ENCODE data around the gene TSHZ3.
A peak's percentile ranks its signal among the peaks of the same experiment; 100 is the strongest.

TSHZ3 gene

DNA sequence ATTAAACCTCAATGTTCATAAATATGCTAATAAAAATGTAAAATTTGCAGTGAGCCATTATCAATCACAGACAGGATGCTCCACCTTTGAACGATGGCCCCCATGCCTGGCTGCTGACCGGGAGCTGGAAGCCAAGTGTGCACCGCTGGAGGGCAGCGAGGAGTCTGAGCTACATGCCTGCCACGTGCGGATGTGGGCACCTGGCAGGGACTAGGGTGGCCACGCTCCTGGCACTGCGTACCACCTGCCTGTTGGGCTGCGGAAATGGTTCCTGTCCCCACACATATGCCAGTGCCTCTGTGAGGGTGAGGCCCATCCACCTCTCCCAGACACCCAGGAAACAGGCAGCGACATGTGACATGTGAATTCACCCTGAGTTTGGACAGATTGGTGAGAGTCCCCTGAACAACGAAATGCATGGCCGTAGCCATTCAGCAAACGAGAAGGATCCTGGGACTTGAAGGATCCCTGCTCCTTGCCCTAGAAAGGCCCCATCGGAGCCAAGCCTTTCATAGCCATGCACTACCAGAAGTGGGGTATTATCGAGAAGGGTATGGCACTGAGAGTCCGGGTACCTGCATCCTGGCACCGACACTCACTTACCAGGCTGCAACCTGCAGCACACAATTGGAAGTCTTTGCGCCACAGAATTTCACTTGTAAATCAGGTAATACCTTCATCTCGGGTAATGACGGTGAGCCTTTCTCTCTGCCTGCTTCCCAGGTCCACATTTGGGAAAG lies 35.8 kb downstream of the TSHZ3 start:
- DNase-seq = no peak

DNA sequence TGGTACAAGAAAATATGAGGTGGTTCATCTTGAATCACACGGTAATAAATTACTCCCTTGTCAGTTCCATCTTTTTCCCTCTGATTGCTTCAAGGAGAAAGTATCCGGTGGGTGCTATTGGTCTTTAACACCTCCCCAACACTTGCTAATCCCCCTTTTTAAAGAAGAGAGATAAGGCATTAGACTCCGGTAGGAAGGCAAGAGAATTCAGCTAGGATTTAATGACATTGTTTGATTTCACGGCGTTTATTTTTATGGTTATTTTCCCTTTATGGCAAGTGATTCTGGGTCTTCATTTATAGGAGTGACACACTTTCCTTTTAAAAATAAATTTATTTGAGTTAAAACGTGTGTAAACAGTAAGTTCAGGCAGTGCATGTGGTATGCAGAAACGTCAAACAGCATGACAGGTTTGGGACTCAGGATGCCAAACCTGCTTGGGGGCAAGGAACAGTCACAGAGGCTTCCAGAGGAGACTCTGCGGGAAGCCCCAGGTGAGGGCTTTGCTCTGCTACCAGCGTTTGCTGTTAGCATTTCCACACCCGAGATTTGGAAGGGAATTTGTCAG lies 36.5 kb downstream of the TSHZ3 start:
- DNase-seq = no peak

- no peak for DNase-seq
Observed at GRCh38 chr19:31312009-31312676, 37.1 kb downstream of the TSHZ3 start.

DNA sequence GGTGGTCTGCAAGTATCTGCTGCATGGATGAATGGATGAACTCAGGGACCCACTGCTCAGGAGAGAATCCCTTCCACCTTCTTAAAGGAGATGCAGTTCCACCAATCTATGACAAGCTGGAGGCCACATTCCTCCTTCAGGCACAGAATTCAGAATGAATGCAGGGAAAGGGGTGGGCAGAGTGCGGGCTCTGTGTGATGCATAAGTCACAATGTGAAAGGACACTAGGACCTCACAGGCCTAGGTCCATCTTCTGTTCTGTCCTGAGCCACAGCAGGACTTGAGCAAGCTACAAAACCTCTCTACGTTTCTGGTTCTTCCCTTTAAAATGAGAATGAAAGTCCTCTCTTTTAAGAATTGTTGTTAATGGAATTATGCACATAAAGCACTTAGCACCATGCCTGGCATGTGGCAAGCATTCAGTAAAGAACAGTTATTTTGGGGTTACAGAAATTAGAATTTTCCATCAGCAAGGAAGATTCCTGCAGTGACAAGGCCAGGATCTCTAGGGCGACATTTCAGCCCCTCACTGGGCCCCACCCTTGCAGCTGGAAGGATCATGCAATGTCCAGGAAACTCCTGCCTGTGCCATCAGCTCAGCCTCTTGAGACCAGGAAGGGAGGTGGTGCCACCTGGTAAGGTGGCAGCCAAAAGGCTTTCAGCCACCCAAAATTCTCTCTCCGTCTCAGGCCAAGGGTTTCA lies 38.7 kb downstream of the TSHZ3 start:
- no peak for DNase-seq

DNA sequence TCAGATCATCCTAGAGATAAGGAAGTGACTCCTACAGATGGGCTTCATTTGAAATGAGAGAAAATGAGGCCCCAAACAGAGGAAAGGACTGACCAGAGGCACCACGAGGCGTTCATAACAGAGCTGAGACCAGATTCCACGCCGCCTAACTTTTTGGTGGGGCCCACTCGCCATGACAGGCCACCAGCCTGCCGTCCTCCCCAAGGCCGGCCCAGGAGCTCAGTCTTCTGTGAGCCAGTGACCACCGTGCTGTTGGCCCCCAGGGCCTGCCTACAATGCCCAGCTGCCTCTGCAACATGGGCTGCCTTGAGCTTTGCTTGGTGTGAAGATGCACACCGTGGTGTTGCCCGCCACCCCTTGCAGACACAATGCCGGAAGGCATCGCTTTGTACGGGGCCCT lies 40.5 kb downstream of the TSHZ3 start:
- no peak for DNase-seq

DNA sequence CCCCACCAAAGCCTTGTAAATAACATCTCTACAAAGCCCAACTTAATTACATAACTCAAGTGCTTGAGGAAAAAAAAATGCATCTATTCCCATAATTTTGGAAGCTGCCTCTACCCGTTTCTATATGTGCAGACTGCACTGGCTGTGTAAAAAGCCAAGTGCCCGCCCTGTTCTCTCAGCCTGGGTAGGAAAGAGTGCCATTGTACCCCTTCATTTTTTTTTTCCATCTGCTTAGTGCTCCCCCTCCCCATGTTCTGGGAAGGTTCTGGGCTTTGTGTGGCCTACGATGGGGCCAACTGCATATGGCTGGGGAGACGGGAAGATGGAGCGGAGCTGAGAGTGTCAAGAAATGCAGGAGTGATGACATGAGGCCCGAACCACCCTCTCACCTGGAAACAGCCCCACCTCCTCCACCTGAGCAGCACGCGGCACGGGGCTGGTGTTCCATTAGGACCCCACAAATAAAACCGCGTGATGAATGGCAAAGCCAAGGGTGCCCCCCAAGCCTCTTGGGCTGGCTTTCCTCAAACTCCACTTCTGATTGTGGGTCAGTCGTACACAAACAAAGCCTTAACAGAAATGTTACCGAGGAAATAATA lies 42.1 kb downstream of the TSHZ3 start:
- no peak for DNase-seq

GRCh38 chr19:31306006-31306753 lies 43.1 kb downstream of the TSHZ3 start:
- DNase-seq = peak; percentile 34

- DNase-seq = no peak
Observed at GRCh38 chr19:31304831-31305312, 44.4 kb downstream of the TSHZ3 start.

DNA sequence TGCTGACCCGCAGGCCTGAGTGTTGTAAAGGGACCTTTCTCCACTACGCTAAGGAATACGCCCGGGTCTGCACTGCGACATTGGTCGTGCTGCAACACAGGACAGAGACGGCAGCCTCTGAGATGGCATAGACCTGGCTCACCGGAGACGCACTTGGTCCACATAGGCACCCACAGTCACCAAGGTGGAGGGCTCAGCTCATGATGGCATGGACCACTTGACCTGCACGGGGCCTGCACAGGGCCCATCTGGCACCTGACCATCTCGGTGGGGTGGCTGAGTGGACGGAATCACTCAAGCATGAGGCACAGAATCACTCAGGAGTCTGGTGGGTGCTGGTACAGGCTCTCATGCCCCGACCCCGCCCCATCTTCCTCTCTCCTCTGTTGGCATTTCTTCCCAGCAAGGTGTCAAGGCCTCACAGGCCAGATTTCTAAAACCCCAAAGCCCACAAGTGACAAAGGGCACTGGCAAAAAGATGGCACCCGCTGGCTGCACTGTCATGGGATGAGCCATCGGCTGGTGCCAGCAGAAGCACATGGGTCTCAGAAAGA lies 45.9 kb downstream of the TSHZ3 start:
- no peak for DNase-seq

DNA sequence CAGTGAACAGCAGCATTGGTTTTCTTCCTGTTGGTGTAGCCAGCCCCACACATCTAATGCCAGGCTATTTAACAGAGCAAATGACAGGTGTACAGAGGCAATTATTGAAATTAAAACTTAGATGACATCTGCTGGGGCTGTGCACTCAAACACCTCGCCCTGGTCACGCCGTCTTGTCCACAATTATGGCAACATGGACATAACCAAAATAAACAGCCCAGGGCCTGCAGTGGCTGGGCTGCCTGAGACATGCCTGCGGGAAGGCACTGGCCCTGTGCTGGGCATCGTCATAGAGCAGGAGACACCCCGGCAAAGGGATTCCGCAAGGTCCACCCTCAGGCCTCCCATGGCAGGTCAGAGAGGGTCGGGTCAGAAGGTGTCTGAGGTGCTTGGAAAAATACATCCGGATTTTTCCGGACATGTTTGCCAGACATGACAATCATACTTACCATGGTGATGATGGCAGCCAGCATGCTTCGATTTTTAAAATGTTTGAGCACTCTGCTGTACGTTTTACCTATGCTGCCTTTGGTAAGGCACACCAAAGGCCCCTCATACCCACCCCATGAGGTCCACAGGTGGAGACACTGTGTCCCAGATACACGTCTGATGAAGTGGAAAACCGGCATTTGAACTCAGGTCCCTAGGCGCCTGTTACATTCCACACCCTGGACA lies 47.8 kb downstream of the TSHZ3 start:
- no peak for DNase-seq

DNA sequence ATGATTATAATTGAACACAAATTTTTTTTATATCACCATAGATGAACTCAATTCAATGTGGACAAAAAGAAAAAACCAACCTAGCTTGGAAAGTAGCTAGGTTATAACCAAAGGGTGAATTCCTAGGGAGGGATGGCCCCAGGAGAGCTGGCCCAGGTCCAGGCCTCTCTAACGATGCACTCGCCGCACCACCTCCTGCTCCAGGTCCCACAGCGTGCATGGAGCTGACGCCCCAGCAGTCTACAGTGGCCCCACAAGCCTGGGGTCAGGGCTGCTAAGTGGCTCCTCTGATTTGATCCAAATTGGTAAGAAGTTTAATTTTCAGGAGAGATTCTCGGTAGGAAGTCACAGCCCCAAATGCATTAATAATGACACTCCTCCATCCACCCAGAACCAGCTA lies 48.8 kb downstream of the TSHZ3 start:
- DNase-seq = no peak

GRCh38 chr19:31299665-31300064 lies 49.6 kb downstream of the TSHZ3 start:
- DNase-seq = no peak

- DNase-seq = no peak
Observed at GRCh38 chr19:31297991-31298390, 51.2 kb downstream of the TSHZ3 start.

DNA sequence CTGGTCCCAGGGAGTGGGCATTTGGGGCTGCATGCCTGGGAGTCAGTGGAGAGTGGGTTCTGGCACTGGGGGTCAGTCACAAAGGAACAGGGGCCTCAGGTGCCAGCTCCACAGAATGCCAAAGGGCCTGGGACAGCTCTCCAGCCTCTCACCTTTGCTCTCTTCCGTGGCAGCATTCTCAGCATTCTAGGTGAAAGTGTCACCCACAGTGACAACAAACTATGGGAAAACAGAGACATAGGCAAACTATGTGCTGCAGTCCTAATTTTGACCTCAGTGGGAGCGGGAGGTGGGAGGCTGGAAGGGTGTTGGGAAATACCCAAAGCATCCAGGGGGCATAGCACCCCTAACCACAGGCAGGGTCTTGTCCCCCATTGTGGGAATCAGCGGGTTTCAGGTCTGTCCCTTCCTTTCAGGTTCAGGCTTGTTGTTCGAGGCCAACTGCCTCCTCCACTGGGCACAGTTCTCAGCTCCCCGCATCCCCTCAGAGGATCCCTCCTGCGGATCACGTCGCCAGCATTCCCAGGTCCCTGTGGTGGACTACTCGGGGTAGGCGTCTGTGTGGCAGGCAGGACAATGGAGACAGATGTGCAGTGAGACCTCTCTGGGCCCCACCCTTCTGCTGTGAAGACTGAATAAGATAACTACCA lies 52.4 kb downstream of the TSHZ3 start:
- no peak for DNase-seq

- no peak for DNase-seq
Observed at GRCh38 chr19:31294189-31294588, 55.0 kb downstream of the TSHZ3 start.

DNA sequence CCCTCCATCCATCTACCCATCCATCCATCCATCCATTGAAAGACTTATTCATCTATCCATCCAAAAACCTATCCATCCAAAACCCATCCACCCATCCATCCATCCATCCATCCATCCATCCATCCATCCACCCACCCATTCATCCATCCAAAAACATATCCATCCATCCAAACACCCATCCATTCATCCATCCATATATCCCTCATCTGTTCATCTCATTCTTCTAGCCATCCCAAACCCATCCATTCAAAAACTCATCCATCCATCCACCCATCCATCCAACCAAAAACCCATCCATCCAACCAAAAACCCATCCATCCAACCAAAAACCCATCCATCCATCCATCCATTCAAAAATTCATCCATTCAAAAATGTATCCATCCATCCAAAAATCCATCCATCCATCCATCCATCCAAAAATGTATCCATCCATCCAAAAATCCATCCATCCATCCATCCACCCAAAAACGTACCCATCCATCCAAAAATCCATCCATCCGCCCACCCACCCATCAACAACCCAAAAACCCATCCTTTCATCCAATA lies 56.5 kb downstream of the TSHZ3 start:
- no peak for DNase-seq

DNA sequence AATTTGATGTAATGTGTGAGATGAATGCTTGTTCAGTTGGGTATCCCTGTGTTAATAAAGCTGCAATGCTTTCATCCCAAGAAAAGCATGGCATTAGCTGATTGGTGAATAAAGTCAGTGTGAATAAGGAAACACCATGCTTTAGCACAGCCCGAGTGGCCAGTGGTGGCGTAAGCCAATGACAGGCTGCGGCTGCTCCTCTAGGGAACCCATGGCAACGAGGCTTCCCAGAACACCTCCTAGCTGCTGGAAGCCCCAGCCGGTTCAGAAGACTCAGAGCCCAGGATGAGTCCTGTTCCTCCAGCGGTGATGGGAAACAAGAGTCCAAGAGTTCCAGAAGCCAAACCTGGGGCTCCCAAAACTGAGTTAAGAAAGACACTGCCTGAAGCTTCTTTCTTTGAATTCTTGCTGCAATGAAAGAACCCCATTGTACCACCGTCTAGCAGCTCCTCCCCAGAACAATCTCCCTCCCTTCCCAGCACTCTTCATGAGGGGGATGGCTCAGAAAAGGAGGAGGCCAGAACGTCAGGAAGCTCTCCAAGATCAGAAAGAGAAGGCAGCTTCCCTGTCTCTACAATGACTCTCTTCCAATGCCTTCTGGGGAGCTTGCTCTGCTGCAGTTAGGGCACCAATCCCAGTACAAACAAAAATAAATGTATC lies 58.2 kb downstream of the TSHZ3 start:
- DNase-seq = no peak

GRCh38 chr19:31289976-31290375 lies 59.3 kb downstream of the TSHZ3 start:
- no peak for DNase-seq

DNA sequence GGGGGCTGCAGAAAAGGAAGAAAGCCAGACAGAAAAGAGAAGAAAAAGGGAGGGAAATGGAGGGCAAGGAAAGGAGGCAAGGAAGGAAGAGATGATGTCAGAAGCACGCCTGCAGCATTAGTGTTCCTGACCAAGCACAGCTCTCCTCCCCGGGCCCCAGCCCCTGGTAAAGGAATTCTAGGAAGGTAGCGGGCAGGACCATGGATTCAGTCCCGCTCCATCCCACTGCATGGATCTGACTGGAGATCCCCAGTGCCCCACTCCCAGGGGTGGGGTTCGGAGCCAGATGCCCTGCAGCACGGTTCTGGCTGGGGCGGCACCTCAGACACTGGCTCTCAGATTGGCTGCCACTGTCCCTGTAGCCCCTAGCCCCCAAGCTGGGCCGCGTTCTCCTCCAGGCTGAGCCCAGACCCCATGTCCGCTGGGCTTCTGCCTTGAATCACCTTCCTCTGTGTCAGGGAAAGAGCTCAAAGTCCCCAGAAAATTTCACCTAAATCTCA lies 59.8 kb downstream of the TSHZ3 start:
- no peak for DNase-seq

DNA sequence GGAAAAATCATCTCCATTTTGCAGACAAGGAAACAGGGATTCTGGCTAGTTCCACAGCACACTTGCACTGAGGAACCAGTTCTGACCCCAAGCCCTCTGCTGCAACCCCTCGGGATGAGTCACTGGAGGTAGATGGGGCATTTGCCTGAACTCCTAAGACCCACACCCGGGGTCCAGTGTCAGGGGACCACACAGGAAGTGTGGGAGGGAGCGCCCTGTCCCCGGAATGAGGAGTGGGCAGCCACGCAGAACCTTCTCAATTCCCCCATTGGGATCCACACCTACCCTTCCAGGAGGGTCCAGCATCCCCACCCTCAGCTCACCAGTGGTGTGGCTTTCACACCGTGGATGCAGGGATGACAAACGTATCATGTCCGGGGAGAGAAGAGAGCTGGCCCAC lies 62.7 kb downstream of the TSHZ3 start:
- no peak for DNase-seq

Data from activated effector memory CD4-positive, alpha-beta T cell treated with anti-CD3 and anti-CD28 coated beads, Interleukin-2, amount 50 U/mL, for 16 hours (primary cell).